SK-N-SH treated with all-trans-retinoic acid at 6 μM for 48 hours (cell line): ENCODE results near the gene KCNN4.

Experiments
- ARNTL ChIP-seq: fragments of 450-650 bp; formaldehyde crosslinking; IDR thresholded peaks from 2 replicates; pipeline ENCODE4 v1.5.0; 2020; ENCODE audit warnings: low read depth, mild to moderate bottlenecking, moderate library complexity, borderline replicate concordance
- CSDC2 ChIP-seq: fragments of 250-450 bp; sonication (Bioruptor Pico); IDR thresholded peaks from 2 replicates; pipeline ENCODE4 v1.5.0; 2020; ENCODE audit warnings: mild to moderate bottlenecking, moderate library complexity
- ESRRG ChIP-seq: fragments of 250-450 bp; sonication (Bioruptor Pico); IDR thresholded peaks from 2 replicates; pipeline ENCODE4 v1.6.1; 2021; ENCODE audit warnings: mild to moderate bottlenecking
- ISL1 ChIP-seq: fragments of 250-450 bp; sonication (Bioruptor Pico); IDR thresholded peaks from 2 replicates; pipeline ENCODE4 v2.1.2; 2022; ENCODE audit warnings: mild to moderate bottlenecking, moderate library complexity
- RARB ChIP-seq: fragments of 250-450 bp; sonication (Bioruptor Pico); IDR thresholded peaks from 2 replicates; pipeline ENCODE4 v1.8.0; 2021; ENCODE audit warnings: mild to moderate bottlenecking, moderate library complexity
- ZFP3 ChIP-seq: fragments of 250-450 bp; sonication (Bioruptor Pico); IDR thresholded peaks from 2 replicates; pipeline ENCODE4 v1.5.0; 2020; ENCODE audit warnings: mild to moderate bottlenecking, moderate library complexity
- ZFP30 ChIP-seq: fragments of 450-650 bp; formaldehyde crosslinking; IDR thresholded peaks from 2 replicates; pipeline ENCODE4 v1.5.0; 2022; ENCODE audit warnings: mild to moderate bottlenecking, moderate library complexity
- TF ChIP-seq, protein P1 (sequence below): fragments of 250-450 bp; sonication (Bioruptor Pico); IDR thresholded peaks from 2 replicates; pipeline ENCODE4 v1.5.0; 2020; ENCODE audit warnings: mild to moderate bottlenecking, moderate library complexity
- TF ChIP-seq, protein P2 (sequence below): fragments of 250-450 bp; sonication (Bioruptor Pico); IDR thresholded peaks from 2 replicates; pipeline ENCODE4 v1.5.1; 2020; ENCODE audit warnings: low read depth, mild to moderate bottlenecking, moderate library complexity
- TF ChIP-seq, protein P3 (sequence below): fragments of 250-450 bp; sonication (Bioruptor Pico); IDR thresholded peaks from 2 replicates; pipeline ENCODE4 v1.8.0; 2020; ENCODE audit warnings: mild to moderate bottlenecking, moderate library complexity, borderline replicate concordance

DNA sequence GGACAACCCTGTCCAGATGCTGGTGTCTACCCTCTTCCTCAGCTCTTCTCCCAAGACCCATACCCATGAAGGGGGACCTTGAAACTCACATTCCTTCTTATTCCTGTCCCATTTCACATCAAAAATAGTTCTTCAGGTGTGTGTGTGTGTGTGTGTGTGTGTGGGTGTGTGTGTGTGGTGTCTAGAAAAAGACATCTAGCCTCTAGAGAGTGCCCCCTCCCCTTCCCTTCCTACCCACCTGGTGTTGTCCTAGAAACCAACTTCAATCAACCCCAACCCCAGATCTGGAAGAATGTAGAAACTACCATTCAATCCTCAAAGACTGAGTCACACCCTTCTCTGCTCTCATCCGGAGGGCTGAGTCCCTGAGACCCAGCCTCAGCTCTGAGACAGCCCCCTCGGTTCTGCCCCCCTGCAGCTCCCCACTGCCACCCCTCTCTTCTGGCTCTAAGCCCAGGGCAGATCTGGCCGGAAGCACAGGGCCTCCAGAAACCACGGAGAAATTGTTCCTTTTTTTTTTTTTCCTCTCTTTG is 3.5 kb downstream of the KCNN4 start:
- no peak for TF ChIP-seq ZFP30 (CRISPR knock-in tag)
- TF ChIP-seq, protein P1, sequence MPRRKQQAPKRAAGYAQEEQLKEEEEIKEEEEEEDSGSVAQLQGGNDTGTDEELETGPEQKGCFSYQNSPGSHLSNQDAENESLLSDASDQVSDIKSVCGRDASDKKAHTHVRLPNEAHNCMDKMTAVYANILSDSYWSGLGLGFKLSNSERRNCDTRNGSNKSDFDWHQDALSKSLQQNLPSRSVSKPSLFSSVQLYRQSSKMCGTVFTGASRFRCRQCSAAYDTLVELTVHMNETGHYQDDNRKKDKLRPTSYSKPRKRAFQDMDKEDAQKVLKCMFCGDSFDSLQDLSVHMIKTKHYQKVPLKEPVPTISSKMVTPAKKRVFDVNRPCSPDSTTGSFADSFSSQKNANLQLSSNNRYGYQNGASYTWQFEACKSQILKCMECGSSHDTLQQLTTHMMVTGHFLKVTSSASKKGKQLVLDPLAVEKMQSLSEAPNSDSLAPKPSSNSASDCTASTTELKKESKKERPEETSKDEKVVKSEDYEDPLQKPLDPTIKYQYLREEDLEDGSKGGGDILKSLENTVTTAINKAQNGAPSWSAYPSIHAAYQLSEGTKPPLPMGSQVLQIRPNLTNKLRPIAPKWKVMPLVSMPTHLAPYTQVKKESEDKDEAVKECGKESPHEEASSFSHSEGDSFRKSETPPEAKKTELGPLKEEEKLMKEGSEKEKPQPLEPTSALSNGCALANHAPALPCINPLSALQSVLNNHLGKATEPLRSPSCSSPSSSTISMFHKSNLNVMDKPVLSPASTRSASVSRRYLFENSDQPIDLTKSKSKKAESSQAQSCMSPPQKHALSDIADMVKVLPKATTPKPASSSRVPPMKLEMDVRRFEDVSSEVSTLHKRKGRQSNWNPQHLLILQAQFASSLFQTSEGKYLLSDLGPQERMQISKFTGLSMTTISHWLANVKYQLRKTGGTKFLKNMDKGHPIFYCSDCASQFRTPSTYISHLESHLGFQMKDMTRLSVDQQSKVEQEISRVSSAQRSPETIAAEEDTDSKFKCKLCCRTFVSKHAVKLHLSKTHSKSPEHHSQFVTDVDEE (CRISPR knock-in tag), result no peak
- no peak for TF ChIP-seq ESRRG
- no peak for TF ChIP-seq ARNTL
- TF ChIP-seq, protein P2, sequence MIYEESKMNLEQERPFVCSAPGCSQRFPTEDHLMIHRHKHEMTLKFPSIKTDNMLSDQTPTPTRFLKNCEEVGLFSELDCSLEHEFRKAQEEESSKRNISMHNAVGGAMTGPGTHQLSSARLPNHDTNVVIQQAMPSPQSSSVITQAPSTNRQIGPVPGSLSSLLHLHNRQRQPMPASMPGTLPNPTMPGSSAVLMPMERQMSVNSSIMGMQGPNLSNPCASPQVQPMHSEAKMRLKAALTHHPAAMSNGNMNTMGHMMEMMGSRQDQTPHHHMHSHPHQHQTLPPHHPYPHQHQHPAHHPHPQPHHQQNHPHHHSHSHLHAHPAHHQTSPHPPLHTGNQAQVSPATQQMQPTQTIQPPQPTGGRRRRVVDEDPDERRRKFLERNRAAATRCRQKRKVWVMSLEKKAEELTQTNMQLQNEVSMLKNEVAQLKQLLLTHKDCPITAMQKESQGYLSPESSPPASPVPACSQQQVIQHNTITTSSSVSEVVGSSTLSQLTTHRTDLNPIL (CRISPR knock-in tag), result no peak
- TF ChIP-seq, protein P3, sequence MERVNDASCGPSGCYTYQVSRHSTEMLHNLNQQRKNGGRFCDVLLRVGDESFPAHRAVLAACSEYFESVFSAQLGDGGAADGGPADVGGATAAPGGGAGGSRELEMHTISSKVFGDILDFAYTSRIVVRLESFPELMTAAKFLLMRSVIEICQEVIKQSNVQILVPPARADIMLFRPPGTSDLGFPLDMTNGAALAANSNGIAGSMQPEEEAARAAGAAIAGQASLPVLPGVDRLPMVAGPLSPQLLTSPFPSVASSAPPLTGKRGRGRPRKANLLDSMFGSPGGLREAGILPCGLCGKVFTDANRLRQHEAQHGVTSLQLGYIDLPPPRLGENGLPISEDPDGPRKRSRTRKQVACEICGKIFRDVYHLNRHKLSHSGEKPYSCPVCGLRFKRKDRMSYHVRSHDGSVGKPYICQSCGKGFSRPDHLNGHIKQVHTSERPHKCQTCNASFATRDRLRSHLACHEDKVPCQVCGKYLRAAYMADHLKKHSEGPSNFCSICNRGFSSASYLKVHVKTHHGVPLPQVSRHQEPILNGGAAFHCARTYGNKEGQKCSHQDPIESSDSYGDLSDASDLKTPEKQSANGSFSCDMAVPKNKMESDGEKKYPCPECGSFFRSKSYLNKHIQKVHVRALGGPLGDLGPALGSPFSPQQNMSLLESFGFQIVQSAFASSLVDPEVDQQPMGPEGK (CRISPR knock-in tag), result no peak
- TF ChIP-seq RARB (CRISPR knock-in tag), result no peak
- TF ChIP-seq ZFP3 (CRISPR knock-in tag), result no peak
- no peak for TF ChIP-seq CSDC2
- TF ChIP-seq ISL1 (CRISPR knock-in tag), result no peak
